Effector CD8-positive, alpha-beta T cell (primary cell): ENCODE data around the gene CAPSL.
"Not testable (repeated sequence)": the region's sequence is repeated elsewhere in the genome, so short reads cannot be mapped to it uniquely, and the experiment has no call there.

Experiments
- DNase-seq: peaks from one replicate; lab custom pipeline; 2025; lab: John Stamatoyannopoulos, UW

CAPSL gene

DNA sequence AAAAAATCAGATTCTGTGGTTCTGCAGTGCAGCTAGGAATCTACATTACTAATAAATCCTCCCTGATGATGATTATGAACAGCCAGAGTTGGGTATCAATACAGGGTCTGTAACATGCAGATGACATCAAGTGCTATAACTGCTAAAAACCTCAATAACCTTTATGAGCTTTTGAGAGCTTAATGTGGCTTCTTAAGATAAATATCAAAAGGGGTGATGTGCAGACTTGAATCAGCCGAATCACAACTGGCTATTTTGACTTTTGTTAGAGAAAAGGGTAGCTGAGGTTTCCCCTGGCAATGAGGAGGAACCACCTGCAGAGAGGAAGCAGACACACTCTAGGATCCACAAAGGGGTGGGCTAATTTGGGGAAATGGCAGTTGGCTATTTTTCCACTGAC lies 30.2 kb downstream of the CAPSL start:
- DNase-seq, result no peak

DNA sequence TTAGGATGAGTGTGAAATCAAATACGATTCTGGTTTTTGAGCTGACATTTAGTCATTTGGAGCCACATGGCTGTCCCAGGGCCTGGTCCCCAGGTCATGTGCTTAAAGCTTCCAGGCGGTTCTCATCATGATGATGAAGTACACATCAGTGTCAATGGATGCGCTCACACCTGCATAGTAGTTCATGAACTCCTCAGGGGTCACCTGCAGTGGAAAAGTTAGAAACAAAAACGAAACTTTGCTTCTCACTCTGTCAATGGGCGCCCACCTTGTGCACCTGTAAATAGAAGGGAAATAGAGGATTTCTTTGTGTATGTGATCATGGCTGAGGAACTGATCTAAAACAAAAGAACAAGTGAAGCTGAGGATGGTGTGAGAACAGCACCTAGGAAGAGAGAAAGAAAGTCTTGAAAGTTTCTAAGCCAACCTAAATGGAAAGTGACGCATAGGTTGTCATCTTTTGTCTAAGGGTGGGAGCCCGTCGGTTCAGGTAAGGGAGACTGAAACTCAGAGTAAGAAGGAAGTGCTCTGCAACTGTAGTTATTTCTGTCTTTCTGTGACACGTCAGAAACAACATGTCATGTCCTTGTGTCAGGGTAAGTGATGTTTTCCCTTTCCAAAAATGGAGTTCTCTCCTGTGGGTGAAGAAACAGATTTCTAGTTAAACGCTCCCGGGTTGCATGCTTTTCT lies 33.8 kb downstream of the CAPSL start:
- DNase-seq, result no peak

DNA sequence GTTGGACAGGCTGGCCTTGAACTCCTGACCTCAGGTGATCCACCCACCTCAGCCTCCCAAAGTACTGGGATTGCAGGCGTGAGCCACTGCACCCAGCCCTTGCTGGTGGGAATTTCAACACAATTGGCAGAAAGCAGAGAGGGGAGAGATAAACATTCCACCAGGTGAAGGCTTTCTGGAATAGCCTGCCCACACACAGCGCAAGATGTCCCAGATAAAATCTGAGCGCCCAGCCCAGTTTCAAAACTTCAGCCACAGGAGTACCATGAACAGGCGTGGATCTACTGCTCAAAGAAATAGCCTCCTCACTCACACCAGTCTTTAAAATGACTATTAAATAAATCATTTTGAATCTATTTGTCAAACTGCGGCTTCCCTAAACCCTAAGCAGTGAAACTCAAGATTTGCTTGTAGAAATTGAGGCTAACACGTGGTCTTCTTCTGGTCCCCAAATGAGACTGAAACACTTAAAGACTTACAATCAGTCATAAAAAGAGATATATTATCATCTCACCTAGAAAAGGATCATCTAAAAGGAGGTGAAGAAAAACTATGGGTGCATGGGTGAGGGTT lies 34.7 kb downstream of the CAPSL start:
- no peak for DNase-seq

DNA sequence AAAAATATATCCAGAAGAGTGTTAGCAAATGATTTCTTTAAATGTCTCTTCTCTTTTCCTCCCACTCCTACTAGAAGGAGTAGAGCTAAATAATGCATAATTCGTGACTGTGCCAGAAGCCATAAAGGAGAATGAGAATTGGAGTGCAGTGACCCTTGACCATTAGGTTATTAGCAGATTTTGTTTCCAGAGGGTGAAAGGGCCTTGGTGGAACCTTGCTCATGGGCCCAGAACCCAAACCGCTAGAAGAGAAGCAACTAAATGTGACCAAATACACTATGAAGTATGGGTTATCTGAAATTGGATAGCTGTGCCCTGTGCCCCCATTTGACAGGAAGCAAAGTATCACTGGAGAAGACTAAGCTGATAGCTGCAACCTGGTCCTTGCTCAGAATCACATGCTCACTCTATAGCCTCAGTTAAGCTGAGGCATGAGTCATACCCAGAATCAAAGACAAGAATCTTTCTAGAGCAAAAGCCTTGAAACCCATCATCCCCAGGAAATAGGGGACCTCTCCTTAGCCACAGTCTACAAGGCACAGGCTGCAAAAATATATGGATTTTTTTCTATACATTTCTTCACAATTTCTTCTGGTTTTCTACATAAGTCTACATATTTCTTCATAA lies 36.3 kb downstream of the CAPSL start:
- DNase-seq, result no peak

GRCh38 chr5:35900972-35901695 lies 37.3 kb downstream of the CAPSL start:
- DNase-seq, result no peak

DNA sequence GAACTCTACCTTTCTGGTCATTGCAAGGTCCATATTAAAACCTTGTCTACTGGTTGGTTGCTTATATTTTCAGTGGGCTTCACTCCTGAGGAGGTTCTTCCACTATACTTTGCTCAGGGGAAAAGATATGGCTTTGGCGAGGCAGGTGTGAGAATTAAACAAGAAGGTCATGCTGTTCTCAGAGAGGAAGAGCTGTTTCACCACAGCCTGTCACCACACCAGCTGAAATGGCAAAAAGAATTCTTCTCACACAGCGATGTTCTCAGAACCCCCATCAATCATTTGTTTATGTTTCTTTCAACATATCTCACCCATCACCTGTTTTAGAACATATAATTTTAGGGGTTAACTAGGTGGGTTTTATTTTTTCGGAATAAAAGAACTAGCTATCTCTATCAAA lies 38.6 kb downstream of the CAPSL start:
- DNase-seq, result no peak

DNA sequence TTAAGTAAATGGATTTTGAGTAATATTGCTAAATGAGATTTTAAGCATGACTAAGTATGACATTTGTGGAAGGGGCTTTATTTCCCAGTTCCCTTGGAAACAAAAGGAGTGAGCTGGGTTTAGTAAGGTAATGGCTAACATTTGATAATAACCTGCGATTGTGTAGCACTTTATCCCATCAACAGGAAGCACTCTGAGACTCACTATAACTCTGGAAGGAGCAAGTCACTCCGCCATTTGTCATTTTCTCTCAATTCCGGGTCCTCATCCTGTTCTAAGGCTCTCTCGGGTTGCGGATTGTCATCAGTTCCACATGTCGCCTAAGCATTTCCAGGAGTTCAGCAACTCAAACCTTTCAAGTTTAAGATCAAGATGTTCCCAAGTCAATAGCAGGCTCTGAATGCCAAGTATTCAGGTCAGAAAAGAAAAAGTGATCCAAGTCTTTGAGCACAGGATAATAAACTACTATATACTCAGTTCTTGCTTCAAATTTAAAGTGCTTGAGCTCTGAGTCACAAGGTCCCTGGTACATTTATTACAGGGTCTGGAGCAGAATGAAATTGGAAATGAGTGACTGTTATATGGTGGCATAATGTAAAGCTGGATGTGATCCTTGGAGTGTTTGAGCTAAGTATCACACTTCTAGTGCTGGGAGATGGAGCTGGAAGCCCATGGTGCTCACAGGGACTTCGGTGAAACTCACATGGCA lies 39.3 kb downstream of the CAPSL start:
- no peak for DNase-seq

DNA sequence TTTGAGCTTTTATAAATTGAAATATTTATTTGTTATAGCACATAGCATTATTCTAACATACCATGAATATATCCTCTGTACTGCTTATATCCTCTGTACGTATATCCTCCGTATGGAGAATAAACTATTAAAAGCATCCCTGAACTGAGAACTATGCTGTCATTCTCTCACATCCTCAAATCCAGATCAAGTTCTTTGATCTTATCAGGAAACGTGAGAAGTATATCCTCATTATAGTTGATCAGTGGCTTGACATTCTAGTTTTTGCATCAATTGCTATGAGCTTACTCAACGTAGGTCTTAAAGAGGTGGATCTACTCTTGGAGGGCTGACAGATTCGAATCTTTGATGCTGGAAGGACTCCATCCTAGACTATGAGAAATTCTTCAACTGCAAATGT lies 44.3 kb downstream of the CAPSL start:
- DNase-seq, result no peak

- DNase-seq, result not testable (repeated sequence)
Measured at GRCh38 chr5:35892799-35893198, 45.6 kb downstream of the CAPSL start.

DNA sequence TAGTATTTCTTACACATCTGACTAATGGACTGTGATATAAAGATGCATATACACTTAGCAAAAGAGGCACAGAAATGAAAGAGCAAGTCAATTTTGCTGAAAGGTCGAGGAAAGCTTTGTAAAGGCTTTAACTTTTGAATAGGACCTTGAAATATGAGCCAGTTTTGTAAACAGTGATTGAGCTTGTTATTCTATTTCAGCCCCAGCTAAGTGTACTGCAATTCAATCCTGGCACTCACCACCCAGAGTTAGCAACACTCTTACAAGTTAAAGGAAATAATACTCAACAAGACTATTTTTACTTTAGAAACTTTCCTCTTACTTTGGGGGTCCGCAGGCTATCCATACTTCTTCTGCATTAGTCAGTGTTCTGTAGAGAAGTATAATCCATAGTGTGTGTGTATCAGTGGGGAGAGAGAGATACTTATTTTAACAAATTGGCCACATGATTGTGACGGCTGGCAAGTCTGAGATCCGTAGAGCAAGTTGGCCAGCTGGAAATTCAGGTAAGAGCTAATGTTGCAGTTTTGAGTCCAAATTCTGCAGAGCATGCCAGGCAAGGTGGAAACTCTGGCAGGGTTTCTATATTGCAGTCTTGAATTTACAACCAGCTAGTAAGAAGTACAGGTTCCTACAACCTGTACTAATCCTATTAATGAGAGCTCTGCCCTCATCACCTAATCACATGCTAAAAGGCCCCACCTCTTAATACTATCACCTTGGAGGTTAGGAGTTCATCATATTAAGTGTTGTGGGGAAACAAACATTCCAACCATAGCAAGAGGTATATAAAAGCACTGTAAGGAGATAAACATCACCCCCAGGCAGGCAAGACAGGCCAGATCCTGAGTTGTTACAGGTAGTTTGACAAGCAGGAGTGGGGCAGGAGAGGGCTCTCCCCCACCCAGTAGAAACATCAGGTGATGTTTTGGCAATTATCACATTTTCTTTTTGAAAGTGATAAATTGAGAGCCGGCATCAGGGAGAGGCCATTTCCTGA lies 48.1 kb downstream of the CAPSL start:
- DNase-seq, result no peak

DNA sequence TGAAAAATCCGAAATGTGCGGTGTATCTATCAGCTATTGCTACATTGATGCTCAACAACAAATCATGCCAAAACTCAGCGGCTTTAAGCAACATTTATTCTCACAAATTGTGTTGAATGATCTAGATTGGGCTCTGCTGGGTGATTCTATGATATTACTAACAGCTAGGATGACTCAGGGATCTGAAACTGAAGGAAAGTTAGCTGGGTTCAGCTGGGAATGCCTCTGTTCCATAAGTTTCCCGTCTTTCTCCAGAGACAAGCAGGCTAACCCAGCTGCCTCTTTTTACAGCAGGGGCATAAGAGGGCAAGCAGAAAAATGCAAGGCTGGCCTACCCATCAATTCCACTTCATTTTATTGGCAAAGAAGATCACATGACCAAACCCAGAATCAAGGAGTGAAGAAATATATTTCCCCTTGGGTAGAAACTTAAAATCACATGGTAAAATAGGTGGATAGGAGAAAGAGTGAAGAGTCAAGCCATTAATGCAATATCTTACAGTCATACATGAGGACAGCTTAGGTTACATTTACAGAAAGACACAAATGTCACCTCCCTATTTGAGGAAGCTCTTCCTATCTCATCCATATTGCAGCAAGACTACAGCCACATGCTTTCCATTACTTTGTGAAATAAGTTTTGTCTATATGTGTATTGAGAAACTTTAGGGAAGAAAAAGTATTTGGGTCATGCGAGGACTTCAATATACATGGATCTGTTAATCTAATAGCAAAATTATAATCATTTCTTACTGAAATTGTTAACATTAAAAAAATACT lies 50.9 kb downstream of the CAPSL start:
- no peak for DNase-seq

DNA sequence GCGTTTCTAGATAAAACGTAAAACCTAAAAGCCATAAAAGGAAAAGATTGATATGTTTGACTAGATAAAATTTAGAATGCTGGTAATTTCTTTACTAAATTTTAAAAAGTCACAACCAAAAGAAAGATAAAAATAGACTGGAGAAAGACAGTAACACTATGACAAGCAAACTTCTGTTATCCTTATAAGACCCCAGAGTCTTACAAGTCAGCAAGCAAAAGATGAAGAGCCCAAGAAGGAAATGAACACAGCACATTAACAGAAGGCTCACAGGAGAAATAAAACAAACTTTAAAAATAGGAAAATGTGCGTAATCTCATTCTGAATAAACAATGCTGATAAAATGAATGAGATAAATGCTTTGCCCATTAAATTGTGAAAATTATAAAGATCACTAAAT lies 52.0 kb downstream of the CAPSL start:
- no peak for DNase-seq

DNA sequence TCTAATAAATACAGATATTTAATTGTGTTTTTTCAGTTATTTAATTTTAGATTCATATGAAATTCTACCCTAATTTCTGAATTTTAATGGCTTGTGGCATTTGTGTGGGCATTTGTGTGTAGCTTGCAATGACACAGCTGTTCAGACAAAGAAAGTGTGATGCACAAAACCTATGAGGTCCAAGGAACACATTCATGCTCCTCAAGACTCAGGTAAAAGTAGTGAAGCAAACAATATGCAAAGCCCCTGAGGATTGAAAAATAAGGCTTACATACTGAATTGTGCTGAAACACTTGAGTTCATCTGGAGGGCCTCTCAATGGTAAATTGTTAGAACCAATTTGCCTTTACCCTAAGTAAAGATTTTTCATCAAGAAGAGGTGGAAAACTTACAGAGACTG lies 53.6 kb downstream of the CAPSL start:
- no peak for DNase-seq

DNA sequence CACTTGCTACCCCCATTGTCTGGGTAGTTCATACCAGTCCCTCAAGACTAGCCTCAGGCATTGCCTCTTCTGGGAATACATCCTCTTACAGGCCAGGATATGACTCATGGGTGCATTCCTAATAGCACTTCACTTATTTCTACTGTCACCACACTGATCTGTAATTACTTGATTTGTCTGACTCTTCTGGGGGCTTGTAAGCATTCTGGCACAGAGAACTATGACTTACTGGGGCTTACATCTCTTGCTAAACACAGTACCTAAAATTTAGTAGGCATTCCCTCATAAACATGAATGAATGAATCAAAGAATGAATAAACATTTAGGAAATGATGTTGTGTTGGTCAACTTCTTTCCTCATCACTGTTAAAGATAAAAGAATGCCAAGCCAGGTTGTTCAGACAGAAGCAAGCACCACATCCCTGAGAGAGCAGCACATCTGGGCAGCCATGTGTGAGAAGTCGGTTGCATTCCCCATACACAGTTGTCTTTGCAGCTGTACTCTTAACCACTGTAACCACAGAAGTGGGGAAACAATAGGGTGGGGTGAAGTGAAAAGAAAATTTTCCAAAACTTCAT lies 54.1 kb downstream of the CAPSL start:
- no peak for DNase-seq

GRCh38 chr5:35881758-35882157 lies 56.7 kb downstream of the CAPSL start:
- DNase-seq, result no peak

DNA sequence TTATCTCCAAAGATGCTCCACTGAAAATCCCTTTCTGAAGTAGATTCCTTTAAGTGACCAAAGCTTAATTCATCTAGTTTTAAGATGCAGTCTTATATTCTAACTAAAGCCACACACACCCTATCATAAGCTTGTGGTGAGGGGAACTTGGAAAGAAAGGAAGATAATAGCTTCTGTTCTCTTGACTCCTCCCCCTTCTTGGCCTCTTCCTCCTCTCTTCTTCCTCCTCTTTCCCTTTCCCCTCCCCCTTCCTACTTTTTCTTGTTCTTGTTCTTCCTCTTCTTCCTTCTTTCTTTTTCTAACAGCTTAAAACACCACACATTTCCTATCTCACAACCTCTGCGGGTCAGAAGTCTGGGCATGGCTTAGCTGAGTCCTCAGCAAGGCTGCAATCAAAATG lies 58.3 kb downstream of the CAPSL start:
- DNase-seq, result no peak

GRCh38 chr5:35879649-35880048 lies 58.8 kb downstream of the CAPSL start:
- no peak for DNase-seq

- DNase-seq, result no peak
Measured at GRCh38 chr5:35879096-35879495, 59.3 kb downstream of the CAPSL start.

GRCh38 chr5:35878079-35878478 lies 60.3 kb downstream of the CAPSL start:
- DNase-seq, result no peak

GRCh38 chr5:35877655-35878054 lies 60.8 kb downstream of the CAPSL start:
- DNase-seq, result no peak
